Activated CD8-positive, alpha-beta T cell treated with anti-CD3 and anti-CD28 coated beads for 36 hours (primary cell): ENCODE data around the gene ZFHX3. TPM values are rescaled to one million over a fixed set of nuclear protein-coding genes. Genes with fewer than 3 reads are reported as not detected.

Experiments used
- ATAC-seq: fragments of 200-7000 bp; cut with Tn5 transposase; one replicate; pipeline ENCODE4 v1.10.0; 2021; ENCODE audit warnings: mild to moderate bottlenecking, moderate library complexity
- CTCF ChIA-PET: fragments of 350-600 bp; sonication (Branson Sonifier 250); formaldehyde crosslinking; loops from one replicate; lab custom pipeline; 2021; ENCODE audit warnings: antibody characterized with exemption; lab: Charles Lee
- POLR2A ChIA-PET: fragments of 350-600 bp; sonication (Branson Sonifier 250); formaldehyde crosslinking; loops from one replicate; lab custom pipeline; 2021; ENCODE audit warnings: antibody characterized with exemption; lab: Charles Lee
- DNase-seq: peaks from one replicate; pipeline ENCODE4 v3.0.0-alpha.2; 2020
- H3K27ac Mint-ChIP-seq: one replicate; pipeline ENCODE4 v1.8.0; 2021; ENCODE audit warnings: mild to moderate bottlenecking, mixed read lengths
- H3K27me3 Mint-ChIP-seq: one replicate; pipeline ENCODE4 v1.8.0; 2021; ENCODE audit warnings: mixed read lengths
- H3K36me3 Mint-ChIP-seq: one replicate; pipeline ENCODE4 v1.8.0; 2021; ENCODE audit warnings: low read depth, mixed read lengths
- H3K4me1 Mint-ChIP-seq: one replicate; pipeline ENCODE4 v1.8.0; 2021; ENCODE audit warnings: low read depth, mixed read lengths
- H3K4me3 Mint-ChIP-seq: one replicate; pipeline ENCODE4 v1.8.0; 2021; ENCODE audit warnings: mild to moderate bottlenecking, moderate library complexity, mixed read lengths
- H3K9me3 Mint-ChIP-seq: one replicate; pipeline ENCODE4 v1.8.0; 2021; ENCODE audit warnings: mixed read lengths
- intact Hi-C: fragments of 100-400 bp; cut with micrococcal nuclease; formaldehyde crosslinking; loops from one replicate; pipeline ENCODE4 v1.10.0; 2022
- total RNA-seq, 2 experiments: library from RNA; stranded (reverse); gene quantifications; one replicate each; pipeline ENCODE4 v1.2.3, GENCODE V29; 2021
- TF ChIP-seq, protein P1 (sequence below): fragments of 200-600 bp; IDR thresholded peaks from one replicate; pipeline ENCODE4 v1.8.0; 2022; ENCODE audit warnings: antibody characterized with exemption, mild to moderate bottlenecking

ZFHX3 gene
- total RNA-seq, 2 experiments from 2014 or later, result 0.16 to 0.25 TPM

GRCh38 chr16:72903176-72903575, 144.8 kb downstream of the ZFHX3 start:
- H3K36me3 Mint-ChIP-seq, result no peaks in the 10 kb centered on the region
- no peak overlapping the region for H3K27ac Mint-ChIP-seq
- H3K9me3 Mint-ChIP-seq, result no peaks in the 10 kb centered on the region
- intact Hi-C loops, result no loop called here
- DNase-seq, result no peak
- ChIA-PET POLR2A (interaction anchor here (0.6 kb wide), 1 partner anchor 316 kb away, joined by 3 read pairs; no protein-coding TSS in a partner anchor), CTCF (no interaction called here)
- H3K27me3 Mint-ChIP-seq, result no peaks in the 10 kb centered on the region
- TF ChIP-seq, protein P1, sequence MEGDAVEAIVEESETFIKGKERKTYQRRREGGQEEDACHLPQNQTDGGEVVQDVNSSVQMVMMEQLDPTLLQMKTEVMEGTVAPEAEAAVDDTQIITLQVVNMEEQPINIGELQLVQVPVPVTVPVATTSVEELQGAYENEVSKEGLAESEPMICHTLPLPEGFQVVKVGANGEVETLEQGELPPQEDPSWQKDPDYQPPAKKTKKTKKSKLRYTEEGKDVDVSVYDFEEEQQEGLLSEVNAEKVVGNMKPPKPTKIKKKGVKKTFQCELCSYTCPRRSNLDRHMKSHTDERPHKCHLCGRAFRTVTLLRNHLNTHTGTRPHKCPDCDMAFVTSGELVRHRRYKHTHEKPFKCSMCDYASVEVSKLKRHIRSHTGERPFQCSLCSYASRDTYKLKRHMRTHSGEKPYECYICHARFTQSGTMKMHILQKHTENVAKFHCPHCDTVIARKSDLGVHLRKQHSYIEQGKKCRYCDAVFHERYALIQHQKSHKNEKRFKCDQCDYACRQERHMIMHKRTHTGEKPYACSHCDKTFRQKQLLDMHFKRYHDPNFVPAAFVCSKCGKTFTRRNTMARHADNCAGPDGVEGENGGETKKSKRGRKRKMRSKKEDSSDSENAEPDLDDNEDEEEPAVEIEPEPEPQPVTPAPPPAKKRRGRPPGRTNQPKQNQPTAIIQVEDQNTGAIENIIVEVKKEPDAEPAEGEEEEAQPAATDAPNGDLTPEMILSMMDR, result no peak
- H3K4me1 Mint-ChIP-seq, result no peaks in the 10 kb centered on the region
- H3K4me3 Mint-ChIP-seq, result no peak overlapping the region
- no peak for ATAC-seq

DNA sequence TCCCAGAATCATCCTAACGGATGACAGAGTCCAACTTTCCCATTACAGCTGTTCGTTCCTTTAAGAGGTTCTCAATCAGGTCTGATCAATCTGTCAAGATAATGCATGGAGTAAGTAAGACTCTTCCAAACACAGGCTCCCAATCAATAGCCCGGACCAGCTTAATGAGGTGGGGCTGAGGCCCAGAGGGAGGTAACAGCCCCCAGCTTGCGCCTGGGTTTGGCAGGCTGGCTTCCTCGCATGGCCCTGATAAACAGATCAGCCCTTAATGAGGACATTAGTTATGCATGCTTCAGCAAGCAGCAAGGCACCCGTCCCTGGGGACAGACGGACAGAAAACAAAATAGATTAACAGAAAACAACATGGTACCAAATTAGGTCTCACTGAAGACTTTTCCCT, 145.7 kb downstream of the ZFHX3 start:
- no peak overlapping the region for H3K4me3 Mint-ChIP-seq
- CTCF ChIA-PET, result no interaction called here
- DNase-seq (no peak), ATAC-seq (no peak)
- no peaks in the 10 kb centered on the region for H3K36me3 Mint-ChIP-seq
- H3K27ac Mint-ChIP-seq, result no peak overlapping the region
- POLR2A ChIA-PET, result no interaction called here
- no peaks in the 10 kb centered on the region for H3K9me3 Mint-ChIP-seq
- TF ChIP-seq, protein P1, result no peak
- no peaks in the 10 kb centered on the region for H3K4me1 Mint-ChIP-seq
- no peaks in the 10 kb centered on the region for H3K27me3 Mint-ChIP-seq
- intact Hi-C loops, result no loop called here

GRCh38 chr16:72901000-72901627, 146.8 kb downstream of the ZFHX3 start:
- ChIA-PET POLR2A (no interaction called here), CTCF (no interaction called here)
- no peaks in the 10 kb centered on the region for H3K9me3 Mint-ChIP-seq
- no peaks in the 10 kb centered on the region for H3K36me3 Mint-ChIP-seq
- intact Hi-C loops, result no loop called here
- DNase-seq (no peak), ATAC-seq (no peak)
- TF ChIP-seq, protein P1, result no peak
- H3K27me3 Mint-ChIP-seq, result no peaks in the 10 kb centered on the region
- H3K27ac Mint-ChIP-seq, result no peak overlapping the region
- H3K4me1 Mint-ChIP-seq, result no peaks in the 10 kb centered on the region
- H3K4me3 Mint-ChIP-seq, result no peak overlapping the region

- intact Hi-C loops, result no loop called here
- POLR2A ChIA-PET, result no interaction called here
- Mint-ChIP-seq H3K27ac (no peak overlapping the region), H3K4me1 (no peaks in the 10 kb centered on the region), H3K9me3 (no peaks in the 10 kb centered on the region), H3K36me3 (no peaks in the 10 kb centered on the region), H3K27me3 (no peaks in the 10 kb centered on the region), H3K4me3 (no peak overlapping the region)
- CTCF ChIA-PET, result no interaction called here
- TF ChIP-seq, protein P1, result no peak
- ATAC-seq, result no peak
- DNase-seq, result no peak
Observed at GRCh38 chr16:72898216-72898825, 149.6 kb downstream of the ZFHX3 start.

DNA sequence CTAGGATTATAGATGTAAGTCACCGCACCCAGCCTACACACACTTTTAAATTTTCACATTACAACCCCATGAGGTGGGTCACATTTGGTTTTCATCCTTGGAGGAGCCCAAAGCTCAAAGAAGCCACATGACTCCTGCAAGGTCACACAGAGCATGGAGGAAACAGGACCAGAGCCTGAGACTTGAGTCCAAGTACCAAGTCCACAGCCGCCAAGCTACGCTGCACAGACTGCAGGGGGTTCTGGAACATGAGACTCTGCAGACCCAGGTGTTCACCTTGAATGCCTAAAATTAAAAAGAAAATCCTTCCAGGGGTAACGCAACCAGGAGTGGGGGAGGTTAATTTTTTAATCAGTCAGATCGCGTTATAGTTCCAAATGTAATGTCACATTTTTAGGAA, 150.2 kb downstream of the ZFHX3 start:
- DNase-seq, result no peak
- H3K27ac Mint-ChIP-seq, result no peak overlapping the region
- TF ChIP-seq, protein P1, result no peak
- H3K9me3 Mint-ChIP-seq, result no peaks in the 10 kb centered on the region
- intact Hi-C loops, result no loop called here
- H3K27me3 Mint-ChIP-seq, result no peaks in the 10 kb centered on the region
- H3K4me1 Mint-ChIP-seq, result no peaks in the 10 kb centered on the region
- no peak overlapping the region for H3K4me3 Mint-ChIP-seq
- ATAC-seq, result no peak
- H3K36me3 Mint-ChIP-seq, result no peaks in the 10 kb centered on the region
- POLR2A ChIA-PET, result no interaction called here
- CTCF ChIA-PET, result no interaction called here
